Breast epithelium (tissue), 4 donors: Measurements from ENCODE around the gene GYS2. TPM values are rescaled to one million over a fixed set of nuclear protein-coding genes. Genes with fewer than 3 reads are reported as not detected.

Experiments used
- DNase-seq, 2 donors: peaks; one replicate each; pipeline ENCODE4 v3.0.0-alpha.2; 2019; ENCODE audit warnings: low spot score in 2 of 2
- H3K27ac ChIP-seq, 2 donors: fragments of 200-600 bp; sonication (generic) in 1 of 2; one replicate each; pipeline ENCODE4 v1.5.1; 2016 to 2019; ENCODE audit warnings: mild to moderate bottlenecking in 1 of 2
- H3K27me3 ChIP-seq, 2 donors: fragments of 200-600 bp; sonication (generic) in 1 of 2; one replicate each; pipeline versions ENCODE4 v1.5.1 to v1.6.0; 2017 to 2019; ENCODE audit warnings: control low read depth in 1 of 2, mild to moderate bottlenecking in 1 of 2
- H3K36me3 ChIP-seq: fragments of 200-600 bp; one replicate; pipeline ENCODE4 v1.5.1; 2019
- H3K4me1 ChIP-seq, 2 donors: fragments of 200-600 bp; sonication (generic); one replicate each; pipeline ENCODE4 v1.5.1; 2016 to 2019; ENCODE audit warnings: control low read depth in 1 of 2
- H3K4me3 ChIP-seq, 3 donors: fragments of 200-600 bp; sonication (generic); 1 replicate in 2 of 3; 2 replicates in 1 of 3; pipeline ENCODE4 v1.5.1; 2016 to 2019; ENCODE audit warnings: mild to moderate bottlenecking in 3 of 3, moderate library complexity in 2 of 3
- H3K9me3 ChIP-seq, 2 donors: fragments of 200-600 bp; sonication (generic) in 1 of 2; one replicate each; pipeline ENCODE4 v1.5.1; 2016 to 2019; ENCODE audit warnings: control low read depth in 1 of 2
- POLR2A ChIP-seq: fragments of 450-650 bp; IDR thresholded peaks from one replicate; pipeline ENCODE4 v1.6.1; 2016; ENCODE audit warnings: antibody characterized with exemption, mild to moderate bottlenecking, moderate library complexity
- POLR2AphosphoS5 ChIP-seq, 3 donors: sonication (generic); formaldehyde crosslinking; IDR thresholded peaks; one replicate each; pipeline ENCODE4 v1.6.1; 2017; ENCODE audit warnings: antibody characterized with exemption in 3 of 3
- intact Hi-C: fragments of 100-400 bp; cut with DNase I; formaldehyde crosslinking; loops from one replicate; pipeline ENCODE4 v1.15.1; 2023; ENCODE audit warnings: low total_unique reads
- total RNA-seq, 3 donors: library from RNA; depleted of rRNA; stranded (reverse); fragments of >200 nt; gene quantifications; one replicate each; pipeline ENCODE4 v1.1.0, GENCODE V29; 2016
- TF ChIP-seq, protein P1 (sequence below), 3 donors: fragments of 450-650 bp; IDR thresholded peaks; one replicate each; pipeline ENCODE4 v1.5.1; 2016 to 2017; ENCODE audit warnings: antibody characterized with exemption in 3 of 3, mild to moderate bottlenecking in 3 of 3, moderate library complexity in 3 of 3

The GYS2 gene
- total RNA-seq: 10 to 100 TPM in 1 of 3 donors, under 1 TPM in 1, not detected in 1; 0.15 to 11.4 TPM

DNA sequence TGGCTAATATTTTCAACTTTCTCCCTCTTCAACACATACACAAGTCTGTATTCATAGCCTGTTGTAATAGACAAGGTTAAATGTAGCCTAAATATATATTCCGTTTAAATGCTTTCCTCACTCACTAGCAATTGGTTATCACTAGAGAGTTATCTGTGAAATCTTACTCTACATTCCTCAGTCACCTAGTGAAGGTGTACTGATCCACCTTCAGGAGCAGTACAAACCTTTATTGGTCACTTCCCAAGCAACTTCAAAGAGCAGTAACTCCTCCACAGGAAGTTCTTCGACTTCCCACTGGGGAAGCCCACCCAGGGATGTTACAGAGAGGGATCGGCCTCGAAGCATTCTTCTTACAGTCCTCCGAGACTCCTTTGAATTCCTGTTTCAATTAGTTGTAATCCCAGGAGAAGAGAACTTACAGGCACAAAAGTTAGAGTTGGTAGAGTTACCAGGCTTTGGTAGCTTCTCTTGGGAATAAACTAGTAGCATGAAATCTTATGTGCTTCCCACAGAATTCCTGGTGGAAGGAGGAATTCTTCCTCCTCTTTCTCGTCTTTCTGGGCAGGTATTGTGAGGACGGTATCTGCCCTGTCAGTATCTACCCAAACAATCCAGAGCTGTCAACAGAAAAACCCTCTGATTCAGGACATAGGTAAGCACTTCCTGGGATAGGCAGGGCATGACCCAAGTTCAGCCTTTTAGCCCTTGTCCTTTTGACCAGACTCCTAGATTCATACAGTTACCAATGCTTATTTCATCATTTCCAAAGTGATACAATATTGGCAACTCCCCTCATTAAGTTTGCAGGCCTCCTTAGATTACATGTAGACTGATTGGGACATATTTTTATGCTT lies at the start of gene GYS2:
Gene GYS2, minus strand, starts transcription at position 603 of the 857 bp plus-strand sequence. Its CDS starts 255 bp downstream, at position 348.
- intact Hi-C loops: no loop called here
- no peaks in the 10 kb centered on the region for H3K36me3 ChIP-seq
- H3K27ac ChIP-seq: no peak within 1 kb of the TSS

DNA sequence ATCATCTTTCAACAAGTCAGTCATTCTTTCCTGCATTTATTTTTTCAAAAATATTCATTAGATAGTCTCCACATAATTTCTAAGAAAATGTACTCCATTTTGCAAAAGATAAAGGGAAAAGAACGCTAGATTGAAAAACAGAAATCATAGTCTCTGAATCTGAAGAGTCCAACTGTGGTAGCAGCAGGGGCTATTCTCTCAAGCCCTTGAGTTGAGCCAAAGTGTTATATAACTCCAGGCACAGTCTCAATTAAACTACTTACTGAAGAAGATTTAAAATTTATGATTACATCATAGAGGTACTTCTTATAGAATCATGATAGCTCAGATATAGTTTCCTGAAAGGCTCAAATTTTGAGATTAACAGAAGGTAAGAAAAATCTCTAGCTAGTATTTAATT lies 47.2 kb upstream of the GYS2 start:
- Histone ChIP-seq H3K36me3 (no peaks in the 10 kb centered on the region), H3K4me3 (no peak overlapping the region), H3K27me3 (no peaks in the 10 kb centered on the region), H3K4me1 (no peaks in the 10 kb centered on the region), H3K9me3 (no peaks in the 10 kb centered on the region), H3K27ac (no peak overlapping the region)
- TF ChIP-seq, protein P1, sequence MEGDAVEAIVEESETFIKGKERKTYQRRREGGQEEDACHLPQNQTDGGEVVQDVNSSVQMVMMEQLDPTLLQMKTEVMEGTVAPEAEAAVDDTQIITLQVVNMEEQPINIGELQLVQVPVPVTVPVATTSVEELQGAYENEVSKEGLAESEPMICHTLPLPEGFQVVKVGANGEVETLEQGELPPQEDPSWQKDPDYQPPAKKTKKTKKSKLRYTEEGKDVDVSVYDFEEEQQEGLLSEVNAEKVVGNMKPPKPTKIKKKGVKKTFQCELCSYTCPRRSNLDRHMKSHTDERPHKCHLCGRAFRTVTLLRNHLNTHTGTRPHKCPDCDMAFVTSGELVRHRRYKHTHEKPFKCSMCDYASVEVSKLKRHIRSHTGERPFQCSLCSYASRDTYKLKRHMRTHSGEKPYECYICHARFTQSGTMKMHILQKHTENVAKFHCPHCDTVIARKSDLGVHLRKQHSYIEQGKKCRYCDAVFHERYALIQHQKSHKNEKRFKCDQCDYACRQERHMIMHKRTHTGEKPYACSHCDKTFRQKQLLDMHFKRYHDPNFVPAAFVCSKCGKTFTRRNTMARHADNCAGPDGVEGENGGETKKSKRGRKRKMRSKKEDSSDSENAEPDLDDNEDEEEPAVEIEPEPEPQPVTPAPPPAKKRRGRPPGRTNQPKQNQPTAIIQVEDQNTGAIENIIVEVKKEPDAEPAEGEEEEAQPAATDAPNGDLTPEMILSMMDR (IDR thresholded peaks at IDR 0.05): no peak
- TF ChIP-seq POLR2AphosphoS5 (IDR thresholded peaks at IDR 0.05) (no peak), POLR2A (no peak)
- no peak for DNase-seq
- intact Hi-C loops: no loop called here

More for the DNA sequence above, at the start of gene GYS2:
- Histone ChIP-seq H3K4me3 (no peak within 1 kb of the TSS), H3K9me3 (no peaks in the 10 kb centered on the region), H3K4me1 (no peaks in the 10 kb centered on the region), H3K27me3 (no peaks in the 10 kb centered on the region)
- TF ChIP-seq POLR2A (no peak), POLR2AphosphoS5 (IDR thresholded peaks at IDR 0.05) (no peak)
- TF ChIP-seq, protein P1 (IDR thresholded peaks at IDR 0.05): no peak
- DNase-seq: no peak

DNA sequence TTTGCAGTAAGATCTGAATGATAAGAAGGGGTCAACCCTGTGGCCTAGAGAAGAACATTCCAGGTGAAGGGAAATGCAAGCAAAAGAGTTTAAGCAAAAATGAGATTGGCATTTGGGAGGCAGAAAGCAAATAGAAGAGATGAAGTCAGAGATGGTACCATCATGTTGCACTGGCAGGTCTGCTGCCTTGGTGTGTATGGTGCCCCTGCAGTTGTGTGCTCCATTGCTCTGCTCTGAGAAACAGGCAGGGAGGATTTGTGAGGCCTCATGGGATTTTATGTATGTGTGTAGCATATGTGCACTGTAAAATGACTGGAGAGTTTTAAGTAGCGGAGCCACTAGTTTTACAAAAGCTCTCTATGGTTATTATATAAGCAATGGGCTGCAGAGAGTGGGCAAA lies 46.4 kb upstream of the GYS2 start:
- Histone ChIP-seq H3K4me3 (no peak overlapping the region), H3K27ac (no peak overlapping the region), H3K9me3 (no peaks in the 10 kb centered on the region), H3K4me1 (no peaks in the 10 kb centered on the region), H3K36me3 (no peaks in the 10 kb centered on the region), H3K27me3 (no peaks in the 10 kb centered on the region)
- DNase-seq: no peak
- TF ChIP-seq POLR2A: no peak
- TF ChIP-seq POLR2AphosphoS5 (IDR thresholded peaks at IDR 0.05): no peak
- TF ChIP-seq, protein P1 (IDR thresholded peaks at IDR 0.05): no peak
- intact Hi-C loops: no loop called here

- no peak for DNase-seq
- no peak overlapping the region for H3K27ac ChIP-seq
- TF ChIP-seq POLR2A (no peak), POLR2AphosphoS5 (IDR thresholded peaks at IDR 0.05) (no peak)
- TF ChIP-seq, protein P1 (IDR thresholded peaks at IDR 0.05): no peak
- intact Hi-C loops: no loop called here
- no peaks in the 10 kb centered on the region for H3K36me3 ChIP-seq
- no peaks in the 10 kb centered on the region for H3K9me3 ChIP-seq
- H3K4me1 ChIP-seq: no peaks in the 10 kb centered on the region
- H3K4me3 ChIP-seq: no peak overlapping the region
- H3K27me3 ChIP-seq: no peaks in the 10 kb centered on the region
Observed at GRCh38 chr12:21649034-21649433, 44.4 kb upstream of the GYS2 start.

DNA sequence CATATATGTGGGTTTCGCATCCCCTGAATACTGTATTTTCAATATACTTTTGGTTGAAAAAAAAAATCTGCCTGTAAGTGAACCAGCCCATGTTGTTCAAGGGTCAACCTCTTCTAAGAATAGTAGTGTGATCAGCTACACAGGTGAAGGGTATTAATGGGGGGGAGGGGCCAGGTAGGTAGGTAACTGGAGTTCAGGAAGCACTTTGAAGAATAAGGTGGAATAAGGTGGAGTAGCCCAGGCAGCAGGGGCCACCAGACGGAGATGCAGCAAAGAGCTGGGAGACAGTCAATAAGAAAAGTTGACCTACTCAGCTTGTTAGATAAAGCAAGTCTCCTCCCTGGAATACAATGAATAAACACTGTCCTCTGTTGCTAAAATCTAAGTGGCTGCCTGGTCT lies 43.7 kb upstream of the GYS2 start:
- DNase-seq: no peak
- intact Hi-C loops: no loop called here
- Histone ChIP-seq H3K9me3 (no peaks in the 10 kb centered on the region), H3K27ac (no peak overlapping the region), H3K36me3 (no peaks in the 10 kb centered on the region), H3K27me3 (no peaks in the 10 kb centered on the region), H3K4me1 (no peaks in the 10 kb centered on the region), H3K4me3 (no peak overlapping the region)
- no peak for TF ChIP-seq POLR2A
